ENCODE data around the gene CCDC71.

- TF ChIP-seq ATF4 (CRISPR knock-in tag; IDR thresholded peaks at IDR 0.05) (no peak), ZNF564 (CRISPR knock-in tag; IDR thresholded peaks at IDR 0.05) (no peak), FOXJ3 (CRISPR knock-in tag; IDR thresholded peaks at IDR 0.05; ENCODE audit: borderline replicate concordance) (no peak), ATF7 (IDR thresholded peaks at IDR 0.05) (no peak), ATF7 (CRISPR knock-in tag; IDR thresholded peaks at IDR 0.05) (no peak), RBM22 (optimal IDR thresholded peaks at IDR 0.05; ENCODE audit: low read length) (no peak), WIZ (CRISPR knock-in tag; IDR thresholded peaks at IDR 0.05) (no peak), SMYD3 (CRISPR knock-in tag; IDR thresholded peaks at IDR 0.05) (no peak), ARHGAP35 (CRISPR knock-in tag; IDR thresholded peaks at IDR 0.05; ENCODE audit: borderline replicate concordance) (no peak), ATF6 (CRISPR knock-in tag; conservative IDR thresholded peaks at IDR 0.05) (no peak), TCF7L2 (IDR thresholded peaks at IDR 0.05; ENCODE audit: low read depth, low read length) (no peak), NFIB (CRISPR knock-in tag; IDR thresholded peaks at IDR 0.05; ENCODE audit: borderline replicate concordance) (no peak), REST (IDR thresholded peaks at IDR 0.05; ENCODE audit: borderline replicate concordance in 1 of 2, low read depth in 1 of 2, low read length in 2 of 2) (no peak), CTCF (CRISPR knock-in tag; IDR thresholded peaks at IDR 0.05) (no peak), KDM5A (IDR thresholded peaks at IDR 0.05; ENCODE audit: borderline replicate concordance, low read length) (no peak)
These were observed 9.4 kb upstream of the CCDC71 start for GRCh38 chr3:49175530-49175929.

Measured in HepG2 (cell line).